Measurements from ENCODE around the gene AGXT.

DNA sequence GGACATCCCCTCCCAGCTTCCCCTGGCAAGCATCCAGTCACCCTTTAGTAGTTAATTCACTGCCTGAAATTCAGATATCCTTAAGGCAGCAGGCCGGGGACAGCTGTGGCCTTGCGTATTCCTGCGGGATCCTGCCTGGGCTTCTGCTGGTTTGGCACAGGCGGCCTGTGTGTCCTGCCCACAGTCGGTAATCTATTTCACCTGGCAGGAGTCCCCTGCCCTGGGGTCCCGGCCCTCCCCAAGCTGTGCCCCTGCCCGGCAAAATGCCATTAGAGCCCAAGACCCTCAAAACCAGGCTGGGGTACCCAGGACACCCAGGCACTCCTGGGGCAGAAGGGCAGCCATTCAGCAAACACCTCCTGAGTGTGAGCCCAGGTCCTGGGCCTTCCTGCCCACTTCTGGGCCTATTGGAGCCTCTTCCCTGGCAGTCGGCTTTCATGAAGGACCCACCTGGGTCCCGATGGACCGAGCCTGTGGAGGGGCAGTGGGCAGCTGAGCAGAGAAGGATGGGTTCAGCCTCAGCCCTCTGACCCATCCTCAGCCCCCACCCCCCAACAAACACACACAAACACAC is 49.1 kb downstream of the AGXT start:
- TF ChIP-seq, protein P1, sequence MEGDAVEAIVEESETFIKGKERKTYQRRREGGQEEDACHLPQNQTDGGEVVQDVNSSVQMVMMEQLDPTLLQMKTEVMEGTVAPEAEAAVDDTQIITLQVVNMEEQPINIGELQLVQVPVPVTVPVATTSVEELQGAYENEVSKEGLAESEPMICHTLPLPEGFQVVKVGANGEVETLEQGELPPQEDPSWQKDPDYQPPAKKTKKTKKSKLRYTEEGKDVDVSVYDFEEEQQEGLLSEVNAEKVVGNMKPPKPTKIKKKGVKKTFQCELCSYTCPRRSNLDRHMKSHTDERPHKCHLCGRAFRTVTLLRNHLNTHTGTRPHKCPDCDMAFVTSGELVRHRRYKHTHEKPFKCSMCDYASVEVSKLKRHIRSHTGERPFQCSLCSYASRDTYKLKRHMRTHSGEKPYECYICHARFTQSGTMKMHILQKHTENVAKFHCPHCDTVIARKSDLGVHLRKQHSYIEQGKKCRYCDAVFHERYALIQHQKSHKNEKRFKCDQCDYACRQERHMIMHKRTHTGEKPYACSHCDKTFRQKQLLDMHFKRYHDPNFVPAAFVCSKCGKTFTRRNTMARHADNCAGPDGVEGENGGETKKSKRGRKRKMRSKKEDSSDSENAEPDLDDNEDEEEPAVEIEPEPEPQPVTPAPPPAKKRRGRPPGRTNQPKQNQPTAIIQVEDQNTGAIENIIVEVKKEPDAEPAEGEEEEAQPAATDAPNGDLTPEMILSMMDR (IDR thresholded peaks at IDR 0.05): no peak
- no peak for TF ChIP-seq POLR2A (IDR thresholded peaks at IDR 0.05)

Data from thyroid gland (tissue), 4 donors.